GM18505 (cell line): Measurements from ENCODE around the gene CGN.
"Not testable (repeated sequence)": the region's sequence is repeated elsewhere in the genome, so short reads cannot be mapped to it uniquely, and the experiment has no call there.

Experiments
- ATAC-seq: cut with Tn5 transposase; IDR thresholded peaks from one replicate; pipeline ENCODE4 v1.9.1; 2021; ENCODE audit not compliant: unreplicated experiment
- POLR2A ChIP-seq: IDR thresholded peaks from 4 replicates; pipeline ENCODE4 v1.6.1; 2011; ENCODE audit warnings: borderline replicate concordance; ENCODE audit not compliant: insufficient read depth, insufficient read length; ENCODE audit errors: extremely low read depth

Gene CGN

GRCh38 chr1:151518431-151518830, 7.2 kb downstream of the CGN start:
- no peak for TF ChIP-seq POLR2A
- ATAC-seq: no peak

GRCh38 chr1:151518936-151519335, 7.7 kb downstream of the CGN start:
- TF ChIP-seq POLR2A: no peak
- no peak for ATAC-seq

GRCh38 chr1:151519667-151520066, 8.5 kb downstream of the CGN start:
- no peak for ATAC-seq
- TF ChIP-seq POLR2A: no peak

GRCh38 chr1:151520359-151520758, 9.2 kb downstream of the CGN start:
- ATAC-seq: no peak
- TF ChIP-seq POLR2A: no peak

- not testable (repeated sequence) for ATAC-seq
These were observed 11.2 kb downstream of the CGN start for GRCh38 chr1:151522427-151522826.

- ATAC-seq: no peak
These were observed 12.1 kb downstream of the CGN start for GRCh38 chr1:151523326-151523725.

GRCh38 chr1:151524736-151525135, 13.5 kb downstream of the CGN start:
- ATAC-seq: no peak
- TF ChIP-seq POLR2A: no peak

More at GRCh38 chr1:151523326-151523725, 12.1 kb downstream of the CGN start:
- TF ChIP-seq POLR2A: no peak

- no peak for TF ChIP-seq POLR2A
- no peak for ATAC-seq
These were observed 15.7 kb downstream of the CGN start for GRCh38 chr1:151526735-151527525.

GRCh38 chr1:151529211-151529702, 18.1 kb downstream of the CGN start:
- no peak for TF ChIP-seq POLR2A
- no peak for ATAC-seq

- no peak for ATAC-seq
- TF ChIP-seq POLR2A: no peak
These were observed 18.6 kb downstream of the CGN start for GRCh38 chr1:151529781-151530180.

GRCh38 chr1:151530461-151530860, 19.3 kb downstream of the CGN start:
- no peak for ATAC-seq
- TF ChIP-seq POLR2A: no peak

GRCh38 chr1:151533870-151534269, 22.7 kb downstream of the CGN start:
- ATAC-seq: no peak
- TF ChIP-seq POLR2A: no peak

GRCh38 chr1:151534662-151535278, 23.6 kb downstream of the CGN start:
- no peak for ATAC-seq
- TF ChIP-seq POLR2A: no peak

GRCh38 chr1:151535326-151536271, 24.4 kb downstream of the CGN start:
- TF ChIP-seq POLR2A: no peak
- ATAC-seq: no peak

- no peak for ATAC-seq
- no peak for TF ChIP-seq POLR2A
These were observed 25.3 kb downstream of the CGN start for GRCh38 chr1:151536499-151536898.
